Measurements from ENCODE around the gene BRWD1.

The BRWD1 gene

DNA sequence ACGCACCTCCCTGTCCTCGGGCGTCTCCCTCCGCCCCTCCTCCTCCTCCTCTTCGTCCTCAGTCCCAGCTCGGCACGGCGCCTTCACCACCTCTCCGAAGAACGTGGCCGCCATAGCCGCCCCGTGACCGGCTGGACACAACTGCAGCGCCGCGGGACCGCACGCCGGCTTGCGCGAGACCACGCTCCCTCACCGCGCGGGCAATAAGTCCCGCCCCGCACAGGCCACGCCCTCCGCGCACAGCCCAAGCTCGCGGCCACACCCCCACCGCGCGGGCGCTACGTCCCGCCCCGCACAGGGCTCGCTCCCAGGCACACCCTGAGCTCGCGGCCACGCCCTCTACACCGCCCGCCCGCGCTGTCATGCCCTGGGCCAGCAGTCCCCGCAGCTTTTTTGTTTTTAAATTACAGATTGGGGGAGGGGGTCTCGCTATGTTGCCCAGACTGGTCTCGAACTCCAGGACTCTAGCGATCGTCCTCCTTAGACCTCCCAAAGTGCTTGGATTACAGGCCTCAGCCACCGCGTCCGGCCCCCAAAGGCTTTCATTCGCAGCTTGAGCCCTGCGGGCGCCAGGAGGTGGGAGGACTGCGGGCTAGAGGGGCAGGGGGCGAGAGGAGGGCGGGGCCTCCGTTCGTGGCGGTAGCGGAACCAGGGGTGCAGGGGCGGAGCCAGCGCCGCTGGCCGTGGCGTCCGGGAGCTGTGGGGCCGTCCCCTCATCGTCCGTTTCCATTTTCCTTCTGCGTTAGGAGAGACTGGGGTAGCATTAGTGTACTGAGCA lies 130.0 kb downstream of the BRWD1 start, which contains the start of gene PSMG1:
Gene PSMG1, minus strand, starts transcription at position 180 of the 778 bp plus-strand sequence. Its CDS starts 66 bp downstream, at position 114.
- POLR2A ChIA-PET = interaction anchor here (0.8 to 2.5 kb wide), 14 partner anchors 10 to 269 kb away, joined by 3 to 20 read pairs (median 4); partner anchors contain the start of gene LCA5L
- TF ChIP-seq ELF4 (IDR thresholded peaks at IDR 0.05) (peak; percentile 55; the same call in 1 of the 2 replicates), BHLHE40 (IDR thresholded peaks at IDR 0.05; ENCODE audit: borderline replicate concordance) (no peak), FOXA1 (IDR thresholded peaks at IDR 0.05) (no peak), CTBP1 (IDR thresholded peaks at IDR 0.05; ENCODE audit: borderline replicate concordance) (no peak), L3MBTL2 (conservative IDR thresholded peaks at IDR 0.05) (peak; percentile 80)
- peak; percentile 95 for DNase-seq (ENCODE audit: extremely low spot score)
- CTCF ChIA-PET = interaction anchor here (0.8 kb wide), 1 partner anchor 258 kb away, joined by 3 read pairs; no protein-coding TSS in a partner anchor

DNA sequence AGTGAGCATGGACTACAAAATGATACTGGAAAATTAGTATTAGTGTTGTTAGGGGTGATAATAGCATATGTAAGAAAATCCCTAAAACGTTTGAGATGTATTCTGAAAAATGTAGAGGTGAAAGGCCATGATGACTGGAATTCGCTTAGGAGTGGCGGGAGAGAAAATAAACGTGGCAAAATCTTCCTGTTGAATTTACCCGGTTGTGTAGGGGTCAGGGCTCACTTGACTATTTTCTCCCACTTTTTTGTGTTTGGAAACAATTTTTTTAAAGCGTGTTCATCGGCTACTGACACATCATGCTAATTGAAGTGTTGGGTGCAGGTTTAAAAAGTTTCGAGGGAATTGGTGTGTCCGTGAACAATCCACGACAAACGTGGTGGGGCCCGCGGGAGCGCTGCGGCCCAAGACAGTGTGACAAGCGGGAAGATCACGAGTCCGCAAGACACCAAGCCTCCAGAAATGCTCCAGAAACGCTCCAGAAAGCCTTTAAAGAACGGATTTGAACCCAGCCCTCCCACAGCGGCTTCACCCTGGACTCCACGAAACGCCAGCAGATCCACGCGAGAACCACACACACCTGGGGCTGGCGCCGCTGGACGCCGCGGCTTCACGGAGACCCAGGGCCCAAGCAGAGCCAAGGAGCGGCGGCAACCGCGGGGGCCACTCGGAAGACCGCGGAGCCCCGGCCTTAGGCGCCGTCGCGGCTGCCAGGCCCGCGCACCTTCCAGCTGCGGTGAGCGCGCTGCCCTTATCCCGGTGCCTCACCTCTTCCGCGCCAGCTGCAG lies 130.8 kb downstream of the BRWD1 start:
- POLR2A ChIA-PET = interaction anchor here (0.8 to 2.5 kb wide), 9 partner anchors 11 to 270 kb away, joined by 4 to 20 read pairs (median 5); a partner anchor contains a TSS
- CTCF ChIA-PET = interaction anchor here (0.8 kb wide), 1 partner anchor 259 kb away, joined by 3 read pairs; no protein-coding TSS in a partner anchor
- TF ChIP-seq ELF4 (IDR thresholded peaks at IDR 0.05) (no peak), HDGF (IDR thresholded peaks at IDR 0.05; ENCODE audit: borderline replicate concordance) (no peak), ARNT (IDR thresholded peaks at IDR 0.05) (peak; percentile 91)
- TF ChIP-seq, protein P1, sequence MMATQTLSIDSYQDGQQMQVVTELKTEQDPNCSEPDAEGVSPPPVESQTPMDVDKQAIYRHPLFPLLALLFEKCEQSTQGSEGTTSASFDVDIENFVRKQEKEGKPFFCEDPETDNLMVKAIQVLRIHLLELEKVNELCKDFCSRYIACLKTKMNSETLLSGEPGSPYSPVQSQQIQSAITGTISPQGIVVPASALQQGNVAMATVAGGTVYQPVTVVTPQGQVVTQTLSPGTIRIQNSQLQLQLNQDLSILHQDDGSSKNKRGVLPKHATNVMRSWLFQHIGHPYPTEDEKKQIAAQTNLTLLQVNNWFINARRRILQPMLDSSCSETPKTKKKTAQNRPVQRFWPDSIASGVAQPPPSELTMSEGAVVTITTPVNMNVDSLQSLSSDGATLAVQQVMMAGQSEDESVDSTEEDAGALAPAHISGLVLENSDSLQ (IDR thresholded peaks at IDR 0.05) = no peak
- DNase-seq (ENCODE audit: extremely low spot score) = no peak

DNA sequence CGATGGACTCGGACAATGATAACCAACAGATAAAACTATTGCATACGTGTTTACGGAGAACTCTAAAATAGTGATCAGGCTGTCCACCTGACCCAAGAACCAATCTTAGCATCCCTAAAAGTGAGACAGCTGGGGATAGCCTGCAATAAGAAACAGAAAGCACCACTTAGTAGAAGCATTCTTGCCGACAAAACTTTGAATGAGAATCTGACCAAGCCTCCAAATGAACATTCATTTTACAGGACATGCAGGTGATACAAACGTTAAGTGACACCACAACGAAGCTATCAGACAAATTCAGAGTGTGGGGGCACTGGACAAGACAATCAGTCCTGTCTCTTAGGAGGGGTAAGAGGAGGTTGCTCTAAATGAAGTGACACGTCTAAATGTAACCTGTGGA lies 131.4 kb downstream of the BRWD1 start:
- ChIA-PET CTCF (no interaction called here), POLR2A (no interaction called here)
- no peak for DNase-seq (ENCODE audit: extremely low spot score)
- TF ChIP-seq SUZ12 (IDR thresholded peaks at IDR 0.05) (no peak), LEF1 (IDR thresholded peaks at IDR 0.05; ENCODE audit: borderline replicate concordance) (no peak), NFRKB (IDR thresholded peaks at IDR 0.05) (no peak), TARDBP (IDR thresholded peaks at IDR 0.05) (no peak), HDGF (IDR thresholded peaks at IDR 0.05; ENCODE audit: borderline replicate concordance) (no peak)

DNA sequence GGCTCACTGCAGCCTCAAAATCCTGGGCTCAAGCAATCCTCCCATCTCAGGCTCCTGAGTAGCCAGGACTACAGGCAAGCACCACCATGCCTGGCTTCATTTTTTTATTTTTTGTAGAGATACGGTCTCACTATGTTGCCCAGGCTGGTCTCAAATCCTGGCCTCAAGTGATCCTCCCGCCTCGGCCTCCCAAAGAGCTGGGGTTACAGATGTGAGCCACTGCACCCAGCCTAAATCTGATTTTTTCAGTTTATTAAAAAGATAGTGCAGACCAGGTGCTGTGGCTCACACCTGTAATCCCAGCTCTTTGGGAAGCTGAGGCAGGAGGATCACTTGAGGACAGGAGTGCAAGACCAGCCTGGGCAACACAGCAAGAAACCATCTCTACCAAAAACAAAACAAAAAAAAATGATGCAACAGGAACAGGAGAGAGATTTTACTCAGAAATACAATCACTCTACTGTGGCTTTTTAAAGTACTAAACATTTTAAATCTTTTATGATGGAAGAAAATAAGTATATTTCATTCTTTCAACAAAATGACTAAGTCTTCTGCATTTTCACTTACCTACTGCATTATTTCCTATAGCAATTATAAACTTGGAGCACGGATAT lies 132.1 kb downstream of the BRWD1 start:
- no peak for DNase-seq (ENCODE audit: extremely low spot score)

DNA sequence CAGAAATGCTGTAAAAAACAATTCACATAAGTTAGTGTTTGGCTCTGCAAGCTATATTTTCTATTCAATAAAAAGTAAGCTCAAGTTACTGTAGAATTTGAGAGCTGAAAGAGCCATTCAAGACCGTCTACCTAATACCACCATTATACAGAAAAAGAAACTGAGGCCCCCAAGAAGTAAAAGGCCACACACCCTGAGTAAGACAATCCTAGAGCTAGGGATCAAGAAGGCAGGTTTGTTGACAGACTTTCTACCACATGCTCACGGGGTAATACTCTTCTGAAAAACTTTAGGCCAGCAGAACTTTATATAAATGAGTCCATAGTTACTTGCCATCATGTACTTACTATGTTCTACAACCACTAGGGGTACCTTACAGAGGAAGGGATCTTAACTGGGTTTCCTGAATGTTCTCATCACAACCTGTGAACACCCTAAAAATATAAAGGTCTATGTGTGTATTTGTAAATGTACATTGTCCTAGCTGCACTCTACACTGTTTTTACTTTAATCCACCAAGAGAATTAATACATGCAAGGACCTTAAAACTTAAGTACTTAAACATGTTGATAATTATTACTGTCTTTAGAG lies 132.9 kb downstream of the BRWD1 start:
- CTCF ChIA-PET = no interaction called here
- no peak for DNase-seq (ENCODE audit: extremely low spot score)
- POLR2A ChIA-PET = interaction anchor here (0.5 kb wide), 1 partner anchor 427 kb away, joined by 3 read pairs; no protein-coding TSS in a partner anchor

More for the DNA sequence above, 132.1 kb downstream of the BRWD1 start:
- ChIA-PET CTCF (no interaction called here), POLR2A (no interaction called here)
- TF ChIP-seq SUZ12 (IDR thresholded peaks at IDR 0.05) = no peak
- TF ChIP-seq NFRKB (IDR thresholded peaks at IDR 0.05) = no peak
- TF ChIP-seq, protein P1 (IDR thresholded peaks at IDR 0.05) = no peak
- no peak for TF ChIP-seq HDGF (IDR thresholded peaks at IDR 0.05; ENCODE audit: borderline replicate concordance)
- TF ChIP-seq FOXA1 (IDR thresholded peaks at IDR 0.05) = no peak
- no peak for TF ChIP-seq BHLHE40 (IDR thresholded peaks at IDR 0.05; ENCODE audit: borderline replicate concordance)
- no peak for TF ChIP-seq ELF4 (IDR thresholded peaks at IDR 0.05)
- no peak for TF ChIP-seq SP1 (IDR thresholded peaks at IDR 0.05)
- no peak for TF ChIP-seq ZNF384 (IDR thresholded peaks at IDR 0.05)

More for the DNA sequence above, 132.9 kb downstream of the BRWD1 start:
- no peak for TF ChIP-seq FOXM1 (IDR thresholded peaks at IDR 0.05; ENCODE audit: borderline replicate concordance)
- TF ChIP-seq BHLHE40 (IDR thresholded peaks at IDR 0.05; ENCODE audit: borderline replicate concordance) = no peak
- no peak for TF ChIP-seq SP1 (IDR thresholded peaks at IDR 0.05)
- no peak for TF ChIP-seq CTBP1 (IDR thresholded peaks at IDR 0.05; ENCODE audit: borderline replicate concordance)
- no peak for TF ChIP-seq FOXA1 (IDR thresholded peaks at IDR 0.05)
- no peak for TF ChIP-seq FOXK2 (IDR thresholded peaks at IDR 0.05)
- TF ChIP-seq ELF4 (IDR thresholded peaks at IDR 0.05) = no peak
- TF ChIP-seq SUZ12 (IDR thresholded peaks at IDR 0.05) = no peak
- TF ChIP-seq HDGF (IDR thresholded peaks at IDR 0.05; ENCODE audit: borderline replicate concordance) = no peak
- no peak for TF ChIP-seq ARNT (IDR thresholded peaks at IDR 0.05)
- TF ChIP-seq L3MBTL2 (conservative IDR thresholded peaks at IDR 0.05) = no peak
- TF ChIP-seq TARDBP (IDR thresholded peaks at IDR 0.05) = no peak
- no peak for TF ChIP-seq NFRKB (IDR thresholded peaks at IDR 0.05)
- TF ChIP-seq LEF1 (IDR thresholded peaks at IDR 0.05; ENCODE audit: borderline replicate concordance) = no peak
- no peak for TF ChIP-seq ZNF384 (IDR thresholded peaks at IDR 0.05)
- TF ChIP-seq, protein P1 (IDR thresholded peaks at IDR 0.05) = no peak

Data from HEK293T (cell line).